Mesodermal cell (in vitro differentiated cells): ENCODE data around the gene WDR90.

Experiments used
- H3K27ac ChIP-seq: 2 replicates; pipeline ENCODE4 v1.7.0; 2013; ENCODE audit warnings: mild to moderate bottlenecking, low read depth, low read length, moderate library complexity; ENCODE audit not compliant: severe bottlenecking
- H3K36me3 ChIP-seq: 2 replicates; pipeline ENCODE4 v1.7.1; 2013; ENCODE audit warnings: mild to moderate bottlenecking, low read length, moderate library complexity; ENCODE audit not compliant: control insufficient read depth, insufficient read depth
- H3K4me1 ChIP-seq: one replicate; pipeline ENCODE4 v1.7.1; 2013; ENCODE audit warnings: mild to moderate bottlenecking, low read length; ENCODE audit not compliant: insufficient read depth, control insufficient read depth, poor library complexity, severe bottlenecking
- H3K4me3 ChIP-seq: 2 replicates; pipeline ENCODE4 v1.7.0; 2013; ENCODE audit warnings: low read length, control low read depth, mild to moderate bottlenecking; ENCODE audit not compliant: insufficient read depth, poor library complexity, severe bottlenecking; ENCODE audit errors: extremely low read depth
- H3K9me3 ChIP-seq: 2 replicates; pipeline ENCODE4 v1.7.1; 2013; ENCODE audit warnings: mild to moderate bottlenecking, low read length, moderate library complexity; ENCODE audit not compliant: control insufficient read depth
- WGBS, 2 experiments: methylation state at CpG; one replicate each; pipeline ENCODE4 v1.1.5; 2013; ENCODE audit warnings: missing lambda C conversion rate in 2 of 2; ENCODE audit not compliant: insufficient coverage in 2 of 2; 5-methylcytosine and 5-hydroxymethylcytosine counted together

WDR90 gene

DNA sequence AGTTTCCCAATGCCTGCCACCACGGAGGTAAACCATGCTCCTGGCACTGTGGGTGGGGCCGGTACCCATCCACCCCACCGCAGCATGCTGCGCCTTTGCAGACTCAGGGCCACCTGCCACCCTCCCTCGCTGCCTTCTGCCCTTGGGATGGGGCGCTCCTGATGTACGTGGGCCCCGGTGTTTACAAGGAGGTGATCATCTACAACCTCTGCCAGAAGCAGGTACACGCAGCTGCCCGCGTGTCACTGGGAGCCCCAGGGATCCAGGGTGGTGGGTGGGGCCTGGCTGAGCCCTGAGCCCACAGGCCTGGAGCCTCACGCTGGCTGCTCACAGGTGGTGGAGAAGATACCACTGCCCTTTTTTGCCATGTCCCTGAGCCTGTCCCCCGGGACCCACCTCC, 17.4 kb downstream of the WDR90 start:
- WGBS, 2 experiments = 89 to 90% methylated on average over 13 of the region's 13 CpGs
- H3K36me3 ChIP-seq = peaks cover 29% of the 10 kb centered on the region
- H3K4me1 ChIP-seq = peaks cover 7% of the 10 kb centered on the region
- H3K27ac ChIP-seq = no peak overlapping the region
- H3K9me3 ChIP-seq = no peaks in the 10 kb centered on the region
- no peak overlapping the region for H3K4me3 ChIP-seq

DNA sequence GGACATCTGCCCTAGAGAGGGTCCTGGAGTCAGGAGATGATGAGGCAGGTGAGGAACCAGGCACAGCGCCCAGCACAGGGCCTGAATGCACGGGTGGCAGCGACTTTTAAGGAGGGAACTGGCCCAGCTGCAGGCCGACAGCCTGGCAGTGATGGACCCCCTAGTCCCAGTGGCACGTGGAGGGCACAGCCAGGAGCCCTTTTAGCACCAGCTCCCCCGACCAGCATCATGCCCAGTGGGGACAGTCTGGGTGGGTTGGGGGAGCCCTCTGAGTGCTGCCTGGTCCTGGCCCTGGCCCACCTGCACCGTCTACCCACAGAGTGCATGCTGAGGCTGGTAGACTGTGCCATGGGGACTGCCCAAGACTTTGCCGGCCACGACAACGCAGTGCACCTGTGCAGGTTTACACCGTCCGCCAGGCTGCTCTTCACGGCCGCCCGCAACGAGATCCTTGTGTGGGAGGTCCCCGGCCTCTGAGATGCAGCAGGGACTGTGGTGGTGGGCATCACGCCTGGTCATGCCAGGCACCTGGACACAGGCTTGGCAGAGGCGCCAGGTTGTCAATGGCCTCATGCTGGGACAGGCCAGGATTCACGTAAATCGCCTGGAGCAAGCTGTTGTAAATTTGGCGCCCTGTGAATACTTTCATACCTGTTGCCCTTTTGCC, 18.1 kb downstream of the WDR90 start:
- Histone ChIP-seq H3K27ac (no peak overlapping the region), H3K4me1 (peaks cover 7% of the 10 kb centered on the region), H3K4me3 (no peak overlapping the region), H3K36me3 (peaks cover 35% of the 10 kb centered on the region), H3K9me3 (no peaks in the 10 kb centered on the region)
- WGBS, 2 experiments = 91 to 94% methylated on average over 20 to 21 of the region's 22 CpGs

DNA sequence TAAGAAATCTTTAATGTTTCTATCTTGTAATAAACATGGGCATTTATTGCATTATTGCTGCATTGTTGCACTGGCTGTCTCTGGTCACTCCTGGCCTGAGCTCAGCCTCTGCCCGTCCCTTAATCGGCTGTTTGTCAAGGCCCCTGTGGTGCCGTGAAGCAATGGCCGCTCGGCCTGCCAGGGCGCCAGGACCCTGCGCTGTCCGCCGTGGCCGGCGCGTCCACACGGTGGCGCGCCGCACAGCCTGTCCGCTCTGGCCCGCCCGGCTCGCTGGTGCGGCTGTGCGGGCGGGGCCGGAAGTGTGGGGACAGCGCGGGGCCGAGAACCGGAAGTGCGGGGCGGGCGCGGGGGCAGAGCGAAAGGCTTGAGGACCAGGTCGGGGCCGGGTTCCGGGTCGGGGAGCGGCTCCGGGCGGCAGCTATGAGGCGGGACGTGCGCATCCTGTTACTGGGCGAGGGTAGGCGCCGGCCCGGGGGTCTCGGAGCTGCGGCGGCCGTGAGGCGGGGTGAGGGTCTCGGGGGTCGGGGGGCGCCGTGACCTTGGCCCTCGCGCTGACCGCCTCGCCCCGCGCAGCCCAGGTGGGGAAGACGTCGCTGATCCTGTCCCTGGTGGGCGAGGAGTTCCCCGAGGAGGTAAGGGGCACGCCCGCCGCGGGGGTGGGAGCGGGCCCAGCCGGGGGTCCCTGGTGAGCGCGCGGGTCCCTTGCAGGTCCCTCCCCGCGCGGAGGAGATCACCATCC, 18.8 kb downstream of the WDR90 start, which contains the start of gene RHOT2:
RHOT2 (plus strand) TSS at position 353 of the 739 bp plus-strand sequence; CDS start at position 421, 68 bp downstream.
- Histone ChIP-seq H3K36me3 (peaks cover 36% of the 10 kb centered on the region), H3K4me1 (peaks cover 7% of the 10 kb centered on the region), H3K9me3 (no peaks in the 10 kb centered on the region), H3K27ac (no peak within 1 kb of the TSS), H3K4me3 (peak within 1 kb of the TSS; percentile 80)
- WGBS, 2 experiments = 0 to 2% methylated on average over 43 to 66 of the region's 78 CpGs

DNA sequence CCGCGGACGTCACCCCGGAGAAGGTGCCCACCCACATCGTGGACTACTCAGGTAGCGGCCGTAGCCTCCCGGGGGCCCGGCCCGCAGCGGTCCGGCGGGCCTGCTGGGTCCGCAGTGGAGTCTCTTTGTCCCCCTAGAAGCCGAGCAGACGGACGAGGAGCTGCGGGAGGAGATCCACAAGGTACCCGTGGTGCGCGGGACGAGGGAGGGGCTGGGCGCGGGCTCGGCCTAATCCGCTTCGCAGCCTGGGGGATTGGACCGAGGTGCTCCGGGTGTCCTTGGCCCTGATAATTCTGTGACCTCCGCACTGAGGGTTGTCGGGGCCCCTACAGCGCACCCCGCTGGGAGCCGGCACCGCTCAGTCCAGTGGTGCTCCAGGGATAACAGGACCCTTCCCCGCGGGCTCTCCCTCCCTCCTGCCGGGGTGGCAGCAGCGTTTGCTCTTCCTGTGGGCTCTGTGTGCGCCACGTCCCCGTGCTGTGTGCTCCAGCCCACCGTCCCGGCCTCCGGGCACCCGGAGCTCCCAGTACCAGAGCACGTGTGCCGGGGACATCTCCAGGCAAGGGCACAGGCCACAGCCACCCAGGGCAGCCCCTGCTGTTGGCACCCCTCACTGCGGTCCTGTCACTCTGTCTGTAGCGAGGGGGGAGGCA, 19.5 kb downstream of the WDR90 start:
- Histone ChIP-seq H3K4me1 (peaks cover 7% of the 10 kb centered on the region), H3K36me3 (peaks cover 43% of the 10 kb centered on the region), H3K27ac (no peak overlapping the region), H3K9me3 (no peaks in the 10 kb centered on the region), H3K4me3 (peak overlapping the region; percentile 80)
- WGBS, 2 experiments = 16% methylated on average over 47 to 50 of the region's 50 CpGs

DNA sequence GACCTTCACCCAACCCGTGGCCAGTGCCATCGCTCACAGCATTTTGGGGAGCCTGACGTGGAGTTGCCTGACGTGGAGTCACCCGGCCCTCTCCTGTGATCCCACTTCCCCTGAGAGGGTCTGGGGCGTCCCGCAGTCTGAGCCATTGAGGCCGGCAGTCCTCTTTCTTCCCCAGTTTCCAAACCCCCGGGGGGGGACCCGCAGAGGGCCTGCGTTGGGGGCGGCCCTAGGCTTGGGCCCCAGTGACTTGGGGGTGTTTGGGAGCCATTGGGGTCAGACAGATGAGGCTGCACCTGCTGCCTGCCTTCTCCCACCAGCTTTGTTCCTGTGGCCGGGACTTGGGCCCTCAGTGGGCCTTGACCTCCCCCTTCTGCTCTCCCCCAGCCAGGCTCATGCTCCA, 20.5 kb downstream of the WDR90 start:
- WGBS, 2 experiments = 96 to 99% methylated on average over 11 to 12 of the region's 13 CpGs
- Histone ChIP-seq H3K36me3 (peaks cover 49% of the 10 kb centered on the region), H3K9me3 (no peaks in the 10 kb centered on the region), H3K4me3 (no peak overlapping the region), H3K4me1 (peaks cover 9% of the 10 kb centered on the region), H3K27ac (no peak overlapping the region)

DNA sequence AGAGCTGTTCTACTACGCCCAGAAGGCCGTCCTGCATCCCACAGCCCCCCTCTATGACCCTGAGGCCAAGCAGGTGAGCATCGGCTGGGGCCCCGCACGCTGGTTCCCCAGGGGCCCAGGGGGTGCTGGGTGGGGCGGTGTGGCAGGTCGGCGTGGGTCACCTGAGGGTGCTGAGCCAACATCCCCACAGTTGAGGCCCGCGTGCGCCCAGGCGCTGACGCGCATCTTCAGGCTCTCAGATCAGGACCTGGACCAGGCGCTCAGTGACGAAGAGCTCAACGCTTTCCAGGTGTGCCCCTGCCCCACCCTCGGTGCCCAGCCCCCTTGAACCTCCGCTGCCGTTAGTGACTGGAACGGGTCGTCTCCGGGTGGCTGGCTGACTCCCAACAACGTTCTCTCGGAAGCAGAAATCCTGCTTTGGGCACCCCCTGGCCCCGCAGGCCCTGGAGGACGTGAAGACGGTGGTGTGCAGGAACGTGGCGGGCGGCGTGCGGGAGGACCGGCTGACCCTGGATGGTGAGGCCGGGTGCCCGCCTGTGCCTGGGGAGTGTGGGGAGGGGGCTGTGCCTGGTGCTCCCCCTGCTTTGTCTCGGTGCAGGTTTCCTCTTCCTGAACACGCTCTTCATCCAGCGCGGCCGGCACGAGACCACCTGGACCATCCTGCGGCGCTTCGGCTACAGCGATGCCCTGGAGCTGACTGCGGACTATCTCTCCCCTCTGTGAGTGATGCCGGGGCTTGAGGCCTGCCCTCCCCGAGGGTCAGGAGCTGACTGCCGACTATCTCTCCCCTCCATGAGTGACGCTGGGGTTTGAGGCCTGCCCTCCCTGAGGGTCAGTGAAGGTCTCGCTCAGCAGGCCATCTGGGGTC, 21.6 kb downstream of the WDR90 start:
- peaks cover 17% of the 10 kb centered on the region for H3K4me1 ChIP-seq
- peaks cover 49% of the 10 kb centered on the region for H3K36me3 ChIP-seq
- no peak overlapping the region for H3K4me3 ChIP-seq
- no peak overlapping the region for H3K27ac ChIP-seq
- H3K9me3 ChIP-seq = no peaks in the 10 kb centered on the region
- 97 to 98% methylated on average over 41 to 51 of the region's 52 CpGs for WGBS, 2 experiments

DNA sequence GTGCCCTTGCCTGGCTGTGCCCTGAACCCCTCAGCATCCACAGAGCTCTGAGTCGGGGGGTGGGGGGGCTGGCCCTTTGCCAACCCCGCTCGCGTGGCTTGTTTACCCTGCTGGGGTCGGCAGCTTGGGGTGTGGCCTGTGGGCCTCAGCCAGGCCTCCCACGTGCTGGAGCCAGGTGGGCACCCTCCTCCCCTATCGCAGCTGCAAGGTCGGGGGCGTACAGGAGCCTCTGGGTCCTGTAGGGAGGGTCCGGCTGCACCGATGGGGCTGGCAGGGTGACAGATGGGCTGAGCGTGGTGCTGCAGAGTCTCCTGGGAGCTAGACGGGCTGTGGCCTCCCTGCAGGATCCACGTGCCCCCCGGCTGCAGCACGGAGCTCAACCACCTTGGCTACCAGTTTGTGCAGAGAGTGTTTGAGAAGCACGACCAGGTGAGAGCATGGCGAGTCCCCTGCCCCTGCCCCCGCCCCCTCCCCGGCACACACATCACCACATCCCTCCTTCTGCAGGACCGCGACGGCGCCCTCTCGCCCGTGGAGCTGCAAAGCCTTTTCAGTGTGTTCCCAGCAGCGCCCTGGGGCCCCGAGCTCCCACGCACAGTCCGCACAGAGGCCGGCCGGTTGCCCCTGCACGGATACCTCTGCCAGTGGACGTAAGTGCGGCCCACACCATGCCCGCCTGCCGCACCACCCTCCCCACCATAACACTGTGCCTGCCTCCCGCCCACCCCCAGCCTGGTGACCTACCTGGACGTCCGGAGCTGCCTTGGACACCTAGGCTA, 22.4 kb downstream of the WDR90 start:
- Histone ChIP-seq H3K4me1 (peaks cover 17% of the 10 kb centered on the region), H3K27ac (no peak overlapping the region), H3K36me3 (peaks cover 49% of the 10 kb centered on the region), H3K4me3 (no peak overlapping the region), H3K9me3 (no peaks in the 10 kb centered on the region)
- WGBS, 2 experiments = 93 to 99% methylated on average over 30 to 34 of the region's 40 CpGs

DNA sequence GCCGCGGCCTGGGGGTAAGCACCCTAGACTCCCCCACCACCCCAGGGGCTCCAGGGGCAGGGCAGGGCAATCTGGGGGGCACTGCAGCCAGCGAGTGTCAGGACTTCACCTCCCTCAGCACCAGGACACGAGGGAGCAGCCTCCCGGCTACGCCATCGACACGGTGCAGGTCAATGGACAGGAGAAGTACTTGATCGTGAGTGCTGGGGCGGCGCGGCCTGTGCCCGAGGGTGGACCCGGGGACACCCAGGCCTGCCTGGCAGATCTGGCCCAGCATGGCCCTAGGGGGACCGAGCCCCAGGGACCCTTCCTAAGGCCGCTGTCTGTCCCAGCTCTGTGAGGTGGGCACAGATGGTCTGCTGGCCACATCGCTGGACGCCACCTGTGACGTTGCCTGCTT, 23.2 kb downstream of the WDR90 start:
- Histone ChIP-seq H3K27ac (no peak overlapping the region), H3K4me1 (peaks cover 17% of the 10 kb centered on the region), H3K4me3 (no peak overlapping the region), H3K36me3 (peaks cover 49% of the 10 kb centered on the region), H3K9me3 (no peaks in the 10 kb centered on the region)
- 97 to 98% methylated on average over 17 to 19 of the region's 19 CpGs for WGBS, 2 experiments

DNA sequence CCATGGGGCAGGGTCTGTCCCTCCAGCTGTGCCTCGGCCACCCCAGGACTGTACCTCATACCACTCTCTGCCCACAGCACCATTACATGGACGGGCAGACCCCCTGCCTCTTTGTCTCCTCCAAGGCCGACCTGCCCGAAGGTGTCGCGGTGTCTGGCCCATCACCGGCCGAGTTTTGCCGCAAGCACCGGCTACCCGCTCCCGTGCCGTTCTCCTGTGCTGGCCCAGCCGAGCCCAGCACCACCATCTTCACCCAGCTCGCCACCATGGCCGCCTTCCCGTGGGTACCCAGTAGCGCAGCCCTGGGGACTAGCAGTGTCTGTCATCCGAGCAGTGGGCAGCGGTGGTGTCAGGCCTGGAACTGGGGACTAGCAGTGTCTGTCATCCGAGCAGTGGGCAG, 23.7 kb downstream of the WDR90 start:
- no peak overlapping the region for H3K27ac ChIP-seq
- peaks cover 17% of the 10 kb centered on the region for H3K4me1 ChIP-seq
- no peaks in the 10 kb centered on the region for H3K9me3 ChIP-seq
- no peak overlapping the region for H3K4me3 ChIP-seq
- WGBS, 2 experiments = 98 to 100% methylated on average over 20 to 21 of the region's 21 CpGs
- H3K36me3 ChIP-seq = peaks cover 49% of the 10 kb centered on the region
